GM12872 (cell line): Measurements from ENCODE around the gene CD200R1L.

Experiments used
- CTCF ChIP-seq: IDR thresholded peaks from 3 replicates; pipeline ENCODE4 v1.5.1; 2011; ENCODE audit warnings: low read depth, mild to moderate bottlenecking, low read length, moderate library complexity; ENCODE audit not compliant: insufficient read depth

Gene CD200R1L

GRCh38 chr3:112846764-112847163 is at the start of gene CD200R1L:
CD200R1L (minus strand) TSS chr3:112846864; CDS start chr3:112829367, 17,497 bp downstream.
- no peak for TF ChIP-seq CTCF

- no peak for TF ChIP-seq CTCF
Observed at GRCh38 chr3:112894258-112894657, 47.6 kb upstream of the CD200R1L start.

GRCh38 chr3:112889357-112889756 is 42.7 kb upstream of the CD200R1L start:
- TF ChIP-seq CTCF: no peak

- no peak for TF ChIP-seq CTCF
Observed at GRCh38 chr3:112888381-112889085, 41.9 kb upstream of the CD200R1L start.

GRCh38 chr3:112884678-112885290 is 38.1 kb upstream of the CD200R1L start:
- TF ChIP-seq CTCF: no peak

DNA sequence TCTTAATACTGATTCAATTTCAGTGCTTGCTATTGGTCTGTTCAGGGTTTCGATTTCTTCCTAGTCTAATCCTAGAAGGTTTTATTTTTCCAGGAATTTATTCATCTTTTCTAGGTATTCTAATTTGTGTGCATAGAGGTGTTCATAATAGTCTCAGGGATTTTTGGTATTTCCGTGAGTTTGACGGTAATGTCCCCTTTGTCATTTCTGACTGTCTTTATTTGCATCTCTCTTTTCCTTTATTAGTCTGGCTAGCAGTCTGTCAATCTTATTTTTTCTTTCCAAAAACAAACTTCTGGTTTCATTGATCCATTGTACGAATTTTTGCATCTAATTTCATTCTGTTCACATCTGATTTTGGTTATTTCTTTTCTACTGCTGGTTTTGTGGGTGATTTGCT is 35.2 kb upstream of the CD200R1L start:
- no peak for TF ChIP-seq CTCF

GRCh38 chr3:112875561-112875960 is 28.9 kb upstream of the CD200R1L start:
- TF ChIP-seq CTCF: no peak
